ENCODE data around the gene NTSR1.

DNA sequence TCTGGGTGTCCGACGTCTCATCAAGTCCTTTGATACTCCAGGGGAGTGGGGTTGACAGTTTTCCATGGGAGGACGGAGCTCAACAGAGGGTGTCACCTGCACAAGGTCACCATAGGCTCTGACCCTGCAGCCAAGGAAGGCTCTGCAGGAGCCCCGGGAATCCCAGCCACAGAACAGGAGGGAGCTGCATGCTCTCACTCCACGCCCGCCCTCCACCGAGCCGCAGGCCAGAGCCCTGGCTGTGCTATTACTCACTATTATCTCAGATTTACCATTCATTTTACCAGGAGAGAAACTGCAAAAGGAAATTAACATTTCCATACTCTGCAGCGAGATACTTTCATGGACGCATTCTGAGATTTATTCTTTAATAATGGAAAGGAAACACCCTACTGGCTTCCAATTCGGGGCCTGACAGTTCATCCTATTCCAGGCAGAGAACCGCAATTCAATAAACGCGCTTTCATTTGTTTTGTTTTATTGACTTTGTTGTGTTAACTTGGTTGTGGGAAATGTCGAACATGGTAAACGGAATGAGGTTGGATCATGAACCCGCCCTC is 18.3 kb upstream of the NTSR1 start:
- TF ChIP-seq CTCF (IDR thresholded peaks at IDR 0.05) (no peak), TCF7L2 (IDR thresholded peaks at IDR 0.05; ENCODE audit: low read depth, low read length) (no peak)

All from Panc1 (cell line).